Neural cell (in vitro differentiated cells): Measurements from ENCODE around the gene GPN1. TPM values are rescaled to one million over a fixed set of nuclear protein-coding genes. Genes with fewer than 3 reads are reported as not detected.

Experiments
- H2AFZ ChIP-seq: fragments of 200-600, 300-800 bp; sonication (generic), shearing (Covaris generic); 2 replicates; pipeline ENCODE4 v1.6.0; 2014; ENCODE audit warnings: low read depth, mild to moderate bottlenecking, antibody characterized with exemption, low read length, moderate library complexity
- H3F3A ChIP-seq: fragments of 200-600 bp; shearing (Covaris generic); 2 replicates; pipeline ENCODE4 v1.6.1; 2016; ENCODE audit warnings: mild to moderate bottlenecking, moderate library complexity, mixed read lengths, antibody characterized with exemption, low read length; ENCODE audit not compliant: insufficient read depth, poor library complexity, severe bottlenecking
- H3K27ac ChIP-seq: fragments of 200-600, 300-800 bp; sonication (generic), shearing (Covaris generic); 2 replicates; pipeline ENCODE4 v1.5.1; 2014; ENCODE audit warnings: mild to moderate bottlenecking, low read length, moderate library complexity
- H3K27me3 ChIP-seq: fragments of 300-800, 200-600 bp; sonication (generic), shearing (Covaris generic); 2 replicates; pipeline ENCODE4 v1.6.0; 2014; ENCODE audit warnings: mild to moderate bottlenecking, low read depth, low read length, moderate library complexity; ENCODE audit not compliant: insufficient read depth
- H3K36me3 ChIP-seq: fragments of 300-800, 200-600 bp; sonication (generic), shearing (Covaris generic); 2 replicates; pipeline ENCODE4 v1.5.1; 2014; ENCODE audit warnings: mild to moderate bottlenecking, antibody characterized with exemption, low read length, moderate library complexity; ENCODE audit not compliant: insufficient read depth
- H3K4me2 ChIP-seq: fragments of 300-800, 200-600 bp; sonication (generic), shearing (Covaris generic); 2 replicates; pipeline ENCODE4 v1.6.0; 2014; ENCODE audit warnings: mild to moderate bottlenecking, low read length
- H3K4me3 ChIP-seq: fragments of 300-800, 200-600 bp; sonication (generic), shearing (Covaris generic); 2 replicates; pipeline ENCODE4 v1.5.1; 2014; ENCODE audit warnings: mild to moderate bottlenecking, low read length, moderate library complexity
- H3K79me2 ChIP-seq: fragments of 200-600 bp; shearing (Covaris generic); replicated peaks from 2 replicates; pipeline ENCODE4 v1.6.0; 2014; ENCODE audit warnings: mild to moderate bottlenecking, low read length, moderate library complexity; ENCODE audit not compliant: insufficient read depth
- H3K9ac ChIP-seq: fragments of 300-800, 200-600 bp; sonication (generic), shearing (Covaris generic); 2 replicates; pipeline ENCODE4 v1.6.1; 2016; ENCODE audit warnings: mild to moderate bottlenecking, low read length, mixed read lengths
- H3K9me2 ChIP-seq: fragments of 200-600 bp; shearing (Covaris generic); 2 replicates; pipeline ENCODE4 v1.6.1; 2016; ENCODE audit warnings: mild to moderate bottlenecking, low read length, mixed read lengths; ENCODE audit not compliant: insufficient read depth
- H3K9me3 ChIP-seq: fragments of 200-600, 300-800 bp; sonication (generic), shearing (Covaris generic); 2 replicates; pipeline ENCODE4 v1.6.1; 2016; ENCODE audit warnings: mild to moderate bottlenecking, mixed run types, low read length, moderate library complexity, mixed read lengths
- H4K20me1 ChIP-seq: fragments of 200-600 bp; shearing (Covaris generic); 2 replicates; pipeline ENCODE4 v1.6.1; 2016; ENCODE audit warnings: mild to moderate bottlenecking, mixed run types; ENCODE audit not compliant: insufficient read depth
- CTCF ChIP-seq: fragments of 450-650 bp; IDR thresholded peaks from 2 replicates; pipeline ENCODE4 v1.5.1; 2014; ENCODE audit warnings: antibody characterized with exemption, mild to moderate bottlenecking, moderate library complexity; ENCODE audit not compliant: poor library complexity, severe bottlenecking
- EP300 ChIP-seq: fragments of 450-650 bp; conservative IDR thresholded peaks from 2 replicates; pipeline ENCODE4 v1.6.1; 2014; ENCODE audit warnings: antibody characterized with exemption, mild to moderate bottlenecking, moderate library complexity; ENCODE audit not compliant: poor library complexity, severe bottlenecking
- EZH2 ChIP-seq: fragments of 200-600, 300-800 bp; shearing (Covaris generic), sonication (generic); IDR thresholded peaks from 2 replicates; pipeline ENCODE4 v1.6.1; 2014; ENCODE audit warnings: antibody characterized with exemption, low read length, borderline replicate concordance, mild to moderate bottlenecking; ENCODE audit not compliant: insufficient read depth, poor library complexity, severe bottlenecking
- MXI1 ChIP-seq: fragments of 450-650 bp; conservative IDR thresholded peaks from 2 replicates; pipeline ENCODE4 v1.6.1; 2014; ENCODE audit warnings: antibody characterized with exemption, mild to moderate bottlenecking; ENCODE audit not compliant: poor library complexity, severe bottlenecking
- POLR2AphosphoS5 ChIP-seq: IDR thresholded peaks from 2 replicates; pipeline ENCODE4 v1.6.1; 2012
- RAD21 ChIP-seq: fragments of 450-650 bp; conservative IDR thresholded peaks from 2 replicates; pipeline ENCODE4 v1.6.1; 2014; ENCODE audit warnings: antibody characterized with exemption, mild to moderate bottlenecking, moderate library complexity
- REST ChIP-seq: IDR thresholded peaks from 2 replicates; pipeline ENCODE4 v1.6.1; 2012; ENCODE audit warnings: borderline replicate concordance
- SMC3 ChIP-seq: fragments of 450-650 bp; conservative IDR thresholded peaks from 2 replicates; pipeline ENCODE4 v1.6.1; 2014; ENCODE audit warnings: antibody characterized with exemption, mild to moderate bottlenecking, moderate library complexity; ENCODE audit not compliant: poor library complexity
- TAF1 ChIP-seq: IDR thresholded peaks from 2 replicates; pipeline ENCODE4 v1.6.1; 2012; ENCODE audit warnings: low read depth
- polyA plus RNA-seq: library from polyadenylated mRNA; depleted of rRNA; stranded (reverse); fragments of >200 nt; gene quantifications from 2 replicates; pipeline ENCODE4 v1.2.3, GENCODE V29; 2014

The GPN1 gene
- polyA plus RNA-seq, 1 donor from 2014 or later = 48.2 TPM

GRCh38 chr2:27653397-27653796 lies 24.5 kb downstream of the GPN1 start:
- no peak overlapping the region for H3K9ac ChIP-seq
- H3K4me2 ChIP-seq = no peak overlapping the region
- no peaks in the 10 kb centered on the region for H4K20me1 ChIP-seq
- no peaks in the 10 kb centered on the region for H3K9me2 ChIP-seq
- TF ChIP-seq CTCF (no peak), MXI1 (no peak), TAF1 (no peak), SMC3 (no peak), EZH2 (no peak), RAD21 (no peak), EP300 (no peak), POLR2AphosphoS5 (no peak), REST (no peak)
- no peak overlapping the region for H2AFZ ChIP-seq
- peaks cover 17% of the 10 kb centered on the region for H3K36me3 ChIP-seq
- no peaks in the 10 kb centered on the region for H3K9me3 ChIP-seq
- no peaks in the 10 kb centered on the region for H3F3A ChIP-seq
- H3K27ac ChIP-seq = no peak overlapping the region
- H3K79me2 ChIP-seq = no peaks in the 10 kb centered on the region
- H3K4me3 ChIP-seq = no peak overlapping the region
- no peaks in the 10 kb centered on the region for H3K27me3 ChIP-seq

DNA sequence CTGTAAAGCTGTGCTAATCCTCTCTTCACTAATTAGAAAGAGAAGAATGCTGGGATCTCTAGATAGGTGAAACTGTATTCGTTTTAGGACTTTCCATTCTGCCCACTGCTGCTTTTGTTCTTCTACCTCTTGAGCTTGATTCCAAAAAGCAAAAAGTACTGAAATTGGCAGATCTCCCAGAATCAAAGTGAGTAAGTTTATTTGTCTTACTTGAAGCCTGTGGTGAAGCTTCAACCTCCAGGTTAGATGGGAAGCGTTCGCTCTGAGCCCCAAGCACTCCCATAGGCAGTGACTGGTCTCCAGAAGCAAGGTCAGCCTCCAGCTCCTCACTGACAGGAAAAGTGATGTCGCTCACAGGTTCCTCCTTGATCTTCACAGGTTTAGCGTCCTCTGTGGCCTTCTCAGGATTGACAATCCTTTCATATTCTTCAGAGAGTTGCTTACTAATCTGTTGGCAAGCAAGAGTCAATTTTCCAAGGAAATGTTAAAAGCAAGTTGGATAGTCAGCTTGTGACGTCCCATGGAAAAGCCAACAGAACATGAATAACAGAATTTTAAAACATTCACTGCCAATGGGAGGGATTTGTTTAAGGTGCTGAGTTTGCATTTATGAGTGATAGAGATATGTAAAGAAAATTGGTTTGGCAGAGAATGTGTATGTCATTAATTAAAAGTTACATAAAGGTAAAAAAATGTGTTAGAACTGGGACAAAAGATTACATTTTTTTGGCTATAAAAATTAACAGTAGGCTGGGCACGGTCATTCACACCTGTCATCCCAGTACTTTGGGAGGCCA lies 26.5 kb downstream of the GPN1 start:
- H3K27me3 ChIP-seq = no peaks in the 10 kb centered on the region
- H3K4me2 ChIP-seq = no peak overlapping the region
- no peaks in the 10 kb centered on the region for H3K79me2 ChIP-seq
- peaks cover 17% of the 10 kb centered on the region for H3K36me3 ChIP-seq
- H4K20me1 ChIP-seq = no peaks in the 10 kb centered on the region
- H3K9ac ChIP-seq = no peak overlapping the region
- no peaks in the 10 kb centered on the region for H3F3A ChIP-seq
- H3K9me2 ChIP-seq = no peaks in the 10 kb centered on the region
- TF ChIP-seq MXI1 = no peak
- no peak overlapping the region for H2AFZ ChIP-seq
- H3K4me3 ChIP-seq = no peak overlapping the region
- no peaks in the 10 kb centered on the region for H3K9me3 ChIP-seq
- no peak overlapping the region for H3K27ac ChIP-seq
